Measurements from ENCODE around the gene LYRM4. TPM values are rescaled to one million over a fixed set of nuclear protein-coding genes. Genes with fewer than 3 reads are reported as not detected.

LYRM4 gene
- total RNA-seq, 1 experiment from 2014 or later, result 44.3 TPM

GRCh38 chr6:5307058-5307457 lies 46.3 kb upstream of the LYRM4 start:
- H3K9me3 ChIP-seq (ENCODE audit: control insufficient read depth, low read depth, low read length), result no peaks in the 10 kb centered on the region
- H3T11ph ChIP-seq (ENCODE audit: low read length), result no peak overlapping the region
- no peak overlapping the region for H2BK5ac ChIP-seq (ENCODE audit: insufficient read length, low read length)
- no peak overlapping the region for H3K14ac ChIP-seq (ENCODE audit: insufficient read depth, low read length)
- no peak overlapping the region for H3K4ac ChIP-seq (ENCODE audit: low read depth, low read length)
- no peaks in the 10 kb centered on the region for H3K23me2 ChIP-seq (ENCODE audit: insufficient read length, low read depth, low read length, poor library complexity, severe bottlenecking)
- no peak overlapping the region for H3K27ac Mint-ChIP-seq
- no peak overlapping the region for H3K56ac ChIP-seq (ENCODE audit: insufficient read length, low read depth, low read length)
- no peak overlapping the region for H2BK120ac ChIP-seq (ENCODE audit: low read depth, low read length, poor library complexity, severe bottlenecking)
- H3K27me3 ChIP-seq (ENCODE audit: insufficient read depth, low read length), result no peaks in the 10 kb centered on the region
- no peaks in the 10 kb centered on the region for H3K9me3 Mint-ChIP-seq
- H4K8ac ChIP-seq (replicated peaks; ENCODE audit: insufficient read length, low read depth, low read length), result no peak overlapping the region
- no peaks in the 10 kb centered on the region for H4K20me1 ChIP-seq (ENCODE audit: control insufficient read depth, insufficient read depth, insufficient read length)
- H3K36me3 Mint-ChIP-seq (ENCODE audit: insufficient read depth in 1 of 3, low read depth in 3 of 3), result no peaks in the 10 kb centered on the region
- no peak overlapping the region for H4K91ac ChIP-seq (ENCODE audit: insufficient read length, low read depth, low read length)
- H4K5ac ChIP-seq (ENCODE audit: insufficient read length, low read depth, low read length), result no peak overlapping the region
- no peak overlapping the region for H2BK20ac ChIP-seq (ENCODE audit: low read depth, low read length, poor library complexity, severe bottlenecking)
- peaks cover 9 to 20% of the 10 kb centered on the region in 2 experiments for H3K4me1 Mint-ChIP-seq
- no peak overlapping the region for H3K18ac ChIP-seq (ENCODE audit: insufficient read length, low read depth, low read length)
- no peak overlapping the region for H3K4me3 Mint-ChIP-seq
- H2AFZ ChIP-seq (ENCODE audit: low read length), result no peak overlapping the region
- no peak overlapping the region for H2BK15ac ChIP-seq (ENCODE audit: low read depth, low read length)
- peaks cover 4% of the 10 kb centered on the region; the same call in 1 of the 2 replicates for H3K27me3 Mint-ChIP-seq (ENCODE audit: low read depth)
- no peak for TF ChIP-seq CTCF (conservative IDR thresholded peaks at IDR 0.05)
- H3K4me2 ChIP-seq (ENCODE audit: insufficient read depth, insufficient read length, low read length), result no peak overlapping the region
- H3K9ac ChIP-seq (ENCODE audit: extremely low read depth, insufficient read length, low read length), result no peak overlapping the region
- H3K23ac ChIP-seq (ENCODE audit: insufficient read length, low read depth, low read length), result no peak overlapping the region
- 0 out of 2 replicates have a peak, but pooled peaks cover 1% of the 10 kb centered on the region for H3K4me1 ChIP-seq (ENCODE audit: insufficient read depth, low read length)
- H3K27ac ChIP-seq (ENCODE audit: insufficient read length, low read depth, low read length), result no peak overlapping the region
- no peaks in the 10 kb centered on the region for H3K79me2 ChIP-seq (ENCODE audit: insufficient read depth, low read length)
- no peak overlapping the region for H2AK5ac ChIP-seq (ENCODE audit: insufficient read length, low read length)
- H2BK12ac ChIP-seq (ENCODE audit: insufficient read length, low read depth, low read length), result no peak overlapping the region
- DNase-seq, result no peak
- H3K79me1 ChIP-seq (ENCODE audit: insufficient read depth, low read depth, low read length, poor library complexity, severe bottlenecking), result no peaks in the 10 kb centered on the region

All from H9 (cell line).